A549 (cell line): Measurements from ENCODE around the gene TOM1L2. TPM values are rescaled to one million over a fixed set of nuclear protein-coding genes. Genes with fewer than 3 reads are reported as not detected.

Experiments used
- ATAC-seq, 2 experiments: fragments of 200-7000 bp in 1 of 2; fragments of >200 bp in 1 of 2; cut with Nextera tagmentation in 1 of 2; cut with Tn5 transposase in 1 of 2; 3 replicates each; pipeline versions ENCODE4 v1.8.0 to v1.9.1; 2018 to 2020; ENCODE audit warnings: mild to moderate bottlenecking in 1 of 2, moderate library complexity in 1 of 2
- CTCF ChIA-PET: fragments of 300-600 bp; sonication (Branson Sonifier 250); formaldehyde crosslinking; extraction: SDS; loops from one replicate; lab custom pipeline; 2021; ENCODE audit warnings: antibody characterized with exemption, inconsistent platforms; lab: Yijun Ruan, JAX
- POLR2A ChIA-PET: fragments of 350-600 bp; formaldehyde crosslinking; extraction: SDS; loops from one replicate; lab custom pipeline; 2021; ENCODE audit warnings: antibody characterized with exemption, inconsistent platforms; lab: Yijun Ruan, JAX
- DNase-seq, 2 experiments: peaks; one replicate each; pipeline versions ENCODE4 v3.0.0 to v3.0.0-alpha.2; 2011 to 2016; ENCODE audit warnings: low read depth in 1 of 2, low spot score in 1 of 2
- FAIRE-seq: peaks from 2 replicates; lab custom pipeline; 2011; peaks lifted over from hg19 to GRCh38; lab: Jason Lieb, UNC
- H3K27ac ChIP-seq, 2 experiments: fragments of >200 bp; sonication (Bioruptor Twin); formaldehyde crosslinking; 3 replicates each; pipeline ENCODE4 v1.5.1; 2016 to 2017
- H3K4me1 ChIP-seq: fragments of >200 bp; sonication (Bioruptor Twin); formaldehyde crosslinking; 3 replicates; pipeline ENCODE4 v1.6.1; 2016
- H3K4me2 ChIP-seq: fragments of >200 bp; sonication (Bioruptor Twin); formaldehyde crosslinking; 3 replicates; pipeline ENCODE4 v1.6.1; 2016
- H3K4me3 ChIP-seq: fragments of >200 bp; sonication (Bioruptor Twin); formaldehyde crosslinking; 3 replicates; pipeline ENCODE4 v1.5.1; 2016
- H3K9me3 ChIP-seq: fragments of >200 bp; sonication (Bioruptor Twin); formaldehyde crosslinking; 3 replicates; pipeline ENCODE4 v1.6.1; 2016
- CBX2 ChIP-seq: fragments of 200-600 bp; sonication (generic); IDR thresholded peaks from 2 replicates; pipeline ENCODE4 v1.6.1; 2016; ENCODE audit warnings: low read depth, mild to moderate bottlenecking, borderline replicate concordance
- CHD2 ChIP-seq: fragments of 150-350 bp; IDR thresholded peaks from 2 replicates; pipeline ENCODE4 v1.6.1; 2014; ENCODE audit warnings: low read length; ENCODE audit not compliant: partially characterized antibody
- EHMT2 ChIP-seq: fragments of 200-600 bp; sonication (generic); IDR thresholded peaks from 2 replicates; pipeline ENCODE4 v1.6.1; 2016; ENCODE audit warnings: antibody characterized with exemption, low read depth, mild to moderate bottlenecking, moderate library complexity
- EP300 ChIP-seq, 2 experiments: fragments of >200 bp; sonication (Bioruptor Twin); formaldehyde crosslinking; IDR thresholded peaks; 2 replicates in 1 of 2; 3 replicates in 1 of 2; pipeline ENCODE4 v1.6.1; 2016 to 2017
- FOSB ChIP-seq: fragments of 250-450 bp; sonication (Bioruptor Pico); IDR thresholded peaks from 2 replicates; pipeline ENCODE4 v1.5.0; 2020; ENCODE audit warnings: mild to moderate bottlenecking, moderate library complexity
- GATA3 ChIP-seq: IDR thresholded peaks from 2 replicates; pipeline ENCODE4 v1.6.1; 2012; ENCODE audit warnings: borderline replicate concordance
- HDAC2 ChIP-seq: fragments of 200-600 bp; sonication (generic); IDR thresholded peaks from 2 replicates; pipeline ENCODE4 v1.6.1; 2016
- HEYL ChIP-seq: fragments of 250-450 bp; sonication (Bioruptor Pico); IDR thresholded peaks from 2 replicates; pipeline ENCODE4 v1.8.0; 2021; ENCODE audit warnings: mild to moderate bottlenecking, moderate library complexity
- HOXB5 ChIP-seq: fragments of 250-450 bp; sonication (Bioruptor Pico); IDR thresholded peaks from 2 replicates; pipeline ENCODE4 v1.5.0; 2020; ENCODE audit warnings: mild to moderate bottlenecking, moderate library complexity
- KDM1A ChIP-seq: fragments of 200-600 bp; sonication (generic); IDR thresholded peaks from 2 replicates; pipeline ENCODE4 v1.6.1; 2016; ENCODE audit warnings: low read depth, mild to moderate bottlenecking
- MAFK ChIP-seq: fragments of 450-650 bp; IDR thresholded peaks from 2 replicates; pipeline ENCODE4 v1.6.1; 2014; ENCODE audit not compliant: partially characterized antibody
- NFE2L2 ChIP-seq: fragments of 150-350 bp; conservative IDR thresholded peaks from 2 replicates; pipeline ENCODE4 v1.6.1; 2014; ENCODE audit warnings: low read length
- NR3C1 ChIP-seq: fragments of >200 bp; sonication (Bioruptor Twin); formaldehyde crosslinking; IDR thresholded peaks from 3 replicates; pipeline ENCODE4 v1.6.1; 2017
- PHF8 ChIP-seq: fragments of 200-600 bp; sonication (generic); IDR thresholded peaks from 2 replicates; pipeline ENCODE4 v1.6.1; 2016; ENCODE audit warnings: low read depth, mild to moderate bottlenecking, antibody characterized with exemption, moderate library complexity, borderline replicate concordance
- RCOR1 ChIP-seq: fragments of 150-350 bp; IDR thresholded peaks from 2 replicates; pipeline ENCODE4 v1.6.1; 2014; ENCODE audit warnings: antibody characterized with exemption, low read length, low read depth
- SMC3 ChIP-seq: fragments of >200 bp; sonication (Bioruptor Twin); formaldehyde crosslinking; IDR thresholded peaks from 3 replicates; pipeline ENCODE4 v1.6.1; 2018; ENCODE audit warnings: inconsistent platforms
- TFCP2L1 ChIP-seq: fragments of 250-450 bp; sonication (Bioruptor Pico); IDR thresholded peaks from 2 replicates; pipeline ENCODE4 v1.5.0; 2021; ENCODE audit warnings: mild to moderate bottlenecking
- ZFP36 ChIP-seq: fragments of 450-650 bp; IDR thresholded peaks from 2 replicates; pipeline ENCODE4 v1.6.1; 2014; ENCODE audit warnings: borderline replicate concordance; ENCODE audit not compliant: partially characterized antibody
- ZNF302 ChIP-seq: fragments of 250-450 bp; sonication (Bioruptor Pico); IDR thresholded peaks from 2 replicates; pipeline ENCODE4 v1.9.0; 2021; ENCODE audit warnings: inconsistent platforms, mild to moderate bottlenecking, moderate library complexity
- WGBS: methylation state at CpG from one replicate; pipeline ENCODE4 v1.1.6; 2017; ENCODE audit errors: missing lambda C conversion rate; 5-methylcytosine and 5-hydroxymethylcytosine counted together
- polyA plus RNA-seq, 4 experiments: library from polyadenylated mRNA; depleted of rRNA in 3 of 4; stranded (reverse); fragments of >200 nt; fragmentation: RNase III in 1 of 4; extraction: RNeasy Plus Mini Kit Qiagen cat#74134 plus additional on column Dnase treatment in 1 of 4; gene quantifications; 2 replicates in 3 of 4; 3 replicates in 1 of 4; pipeline ENCODE4 v1.2.3, GENCODE V29; 2011 to 2017
- TF ChIP-seq, protein P1 (sequence below): fragments of 250-450 bp; sonication (Bioruptor Pico); IDR thresholded peaks from 2 replicates; pipeline ENCODE4 v1.5.0; 2021; ENCODE audit warnings: mild to moderate bottlenecking, moderate library complexity, borderline replicate concordance
- TF ChIP-seq, protein P2 (sequence below): IDR thresholded peaks from 2 replicates; pipeline ENCODE4 v1.6.1; 2012
- TF ChIP-seq, protein P3 (sequence below): fragments of 150-350 bp; IDR thresholded peaks from 2 replicates; pipeline ENCODE4 v1.6.1; 2014; ENCODE audit warnings: low read depth, mild to moderate bottlenecking, low read length
- TF ChIP-seq, protein P4 (sequence below): fragments of 250-450 bp; sonication (Bioruptor Pico); IDR thresholded peaks from 2 replicates; pipeline ENCODE4 v1.5.0; 2020; ENCODE audit warnings: low read depth, mild to moderate bottlenecking, moderate library complexity

TOM1L2 gene
- polyA plus RNA-seq, 2 of the 4 experiments (the other 2 are of a cell fraction): 19.2 to 24.7 TPM

DNA sequence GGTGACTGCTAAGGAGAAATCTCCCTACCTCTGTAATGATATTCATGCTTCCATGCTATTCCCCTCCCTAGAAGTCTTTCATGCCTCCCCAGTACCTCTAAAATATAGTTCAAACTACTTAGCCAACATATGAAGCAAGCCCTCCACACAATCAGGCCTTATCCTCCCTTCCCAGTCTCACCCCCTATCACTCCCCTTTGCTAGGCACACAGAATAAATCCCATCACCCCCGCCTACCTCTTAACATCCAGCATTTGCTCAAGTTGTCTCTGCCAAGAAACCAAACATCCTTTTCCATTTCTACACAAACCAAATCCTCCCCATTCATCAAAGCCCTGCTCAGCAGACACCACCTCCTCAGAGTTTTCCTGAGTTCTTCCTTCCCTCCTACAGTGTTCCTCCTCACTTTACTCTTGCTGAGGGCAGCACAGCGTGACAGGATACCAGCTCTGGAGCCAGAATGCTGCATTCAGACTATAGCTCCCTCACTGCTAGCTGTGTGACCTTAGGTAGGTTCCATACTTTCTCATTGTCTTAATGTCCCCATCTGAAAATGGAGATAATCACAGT lies 7.0 kb downstream of the TOM1L2 start (continued):
- TF ChIP-seq, protein P1, sequence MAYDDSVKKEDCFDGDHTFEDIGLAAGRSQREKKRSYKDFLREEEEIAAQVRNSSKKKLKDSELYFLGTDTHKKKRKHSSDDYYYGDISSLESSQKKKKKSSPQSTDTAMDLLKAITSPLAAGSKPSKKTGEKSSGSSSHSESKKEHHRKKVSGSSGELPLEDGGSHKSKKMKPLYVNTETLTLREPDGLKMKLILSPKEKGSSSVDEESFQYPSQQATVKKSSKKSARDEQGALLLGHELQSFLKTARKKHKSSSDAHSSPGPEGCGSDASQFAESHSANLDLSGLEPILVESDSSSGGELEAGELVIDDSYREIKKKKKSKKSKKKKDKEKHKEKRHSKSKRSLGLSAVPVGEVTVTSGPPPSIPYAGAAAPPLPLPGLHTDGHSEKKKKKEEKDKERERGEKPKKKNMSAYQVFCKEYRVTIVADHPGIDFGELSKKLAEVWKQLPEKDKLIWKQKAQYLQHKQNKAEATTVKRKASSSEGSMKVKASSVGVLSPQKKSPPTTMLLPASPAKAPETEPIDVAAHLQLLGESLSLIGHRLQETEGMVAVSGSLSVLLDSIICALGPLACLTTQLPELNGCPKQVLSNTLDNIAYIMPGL (CRISPR knock-in tag): no peak
- no peak for TF ChIP-seq GATA3
- TF ChIP-seq MAFK: no peak
- TF ChIP-seq NFE2L2: no peak

DNA sequence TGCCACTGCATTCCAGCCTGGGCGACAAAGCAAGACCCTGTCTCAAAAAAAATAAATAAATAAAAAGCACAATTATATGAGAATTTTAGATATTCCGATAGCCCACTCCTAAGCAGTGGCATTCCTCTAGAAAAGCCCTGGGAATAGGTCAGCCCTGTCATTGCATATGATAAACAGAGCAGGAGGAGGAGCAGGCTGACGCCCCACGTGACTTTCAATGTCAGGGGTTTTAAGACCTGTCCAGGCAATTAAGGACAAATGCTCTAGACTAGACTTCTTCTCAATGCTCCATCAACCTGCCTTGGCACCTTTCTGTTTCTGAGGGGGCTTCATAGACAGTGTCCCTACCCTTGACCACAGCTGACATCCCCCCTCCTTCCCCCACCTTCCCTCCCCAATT lies 7.5 kb downstream of the TOM1L2 start:
- no peak for ATAC-seq
- 90% methylated on average over 4 of the region's 4 CpGs for WGBS

DNA sequence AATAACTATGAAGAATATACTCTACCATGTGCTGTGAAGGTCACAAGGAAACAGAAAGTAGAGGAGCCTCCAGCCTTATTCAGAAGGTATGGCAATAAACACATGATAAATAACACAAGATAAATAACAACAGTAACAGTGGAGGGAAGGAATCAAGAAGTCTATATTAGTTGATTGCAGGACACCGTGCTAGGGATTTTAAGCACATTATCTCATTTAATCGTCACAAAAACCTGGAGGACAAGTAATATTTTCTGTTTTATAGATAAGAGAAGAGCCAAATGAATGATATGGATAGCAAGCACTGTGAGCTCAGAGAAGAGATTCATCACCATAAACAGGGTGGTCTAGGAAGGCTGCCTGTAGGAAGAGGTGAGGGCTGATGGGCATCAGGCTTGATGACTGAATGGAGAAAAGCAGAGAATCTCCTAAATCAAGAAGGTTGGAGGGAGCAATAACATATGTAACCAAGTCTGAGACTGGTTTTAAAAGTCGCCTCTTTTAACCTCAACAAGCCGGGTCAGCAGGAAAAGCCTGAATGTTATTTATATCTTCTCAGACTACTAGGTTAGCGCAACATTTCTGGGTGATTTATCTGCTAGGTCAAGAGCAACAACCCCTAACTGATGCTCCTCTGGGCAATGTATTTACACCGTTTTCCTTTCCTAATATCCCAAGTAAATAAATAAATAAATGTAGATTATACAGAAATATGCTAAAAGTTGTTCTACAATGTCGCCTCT lies 8.3 kb downstream of the TOM1L2 start:
- DNase-seq (no peak), ATAC-seq (no peak), FAIRE-seq (no peak)
- H3K9me3 ChIP-seq: no peaks in the 10 kb centered on the region
- ChIA-PET CTCF (no interaction called here), POLR2A (no interaction called here)
- peaks cover 21% of the 10 kb centered on the region for H3K4me1 ChIP-seq
- WGBS: 82% methylated on average over 7 of the region's 7 CpGs
- no peak overlapping the region for H3K4me3 ChIP-seq
- H3K27ac ChIP-seq: no peak overlapping the region
- TF ChIP-seq ZFP36 (peak; percentile 46), HOXB5 (no peak)
- no peak overlapping the region for H3K4me2 ChIP-seq

More for the DNA sequence above, 7.5 kb downstream of the TOM1L2 start:
- Histone ChIP-seq H3K4me3 (no peak overlapping the region), H3K27ac (no peak overlapping the region), H3K4me1 (peaks cover 18% of the 10 kb centered on the region), H3K4me2 (no peak overlapping the region), H3K9me3 (no peaks in the 10 kb centered on the region)
- DNase-seq (no peak), FAIRE-seq (no peak)
- ChIA-PET POLR2A (no interaction called here), CTCF (interaction anchor here (2.5 kb wide), 1 partner anchor 45 kb away, joined by 13 read pairs; no protein-coding TSS in a partner anchor)
- TF ChIP-seq HDAC2 (no peak), EP300 (IDR thresholded peaks at IDR 0.05) (no peak), SMC3 (no peak), RCOR1 (no peak), TFCP2L1 (no peak), HEYL (CRISPR knock-in tag) (no peak), MAFK (no peak), NR3C1 (no peak), KDM1A (no peak), CHD2 (no peak), CBX2 (no peak), EHMT2 (no peak), FOSB (CRISPR knock-in tag) (no peak), ZNF302 (CRISPR knock-in tag) (no peak), PHF8 (no peak)
- TF ChIP-seq, protein P2, sequence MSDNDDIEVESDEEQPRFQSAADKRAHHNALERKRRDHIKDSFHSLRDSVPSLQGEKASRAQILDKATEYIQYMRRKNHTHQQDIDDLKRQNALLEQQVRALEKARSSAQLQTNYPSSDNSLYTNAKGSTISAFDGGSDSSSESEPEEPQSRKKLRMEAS: no peak
- TF ChIP-seq, protein P3, sequence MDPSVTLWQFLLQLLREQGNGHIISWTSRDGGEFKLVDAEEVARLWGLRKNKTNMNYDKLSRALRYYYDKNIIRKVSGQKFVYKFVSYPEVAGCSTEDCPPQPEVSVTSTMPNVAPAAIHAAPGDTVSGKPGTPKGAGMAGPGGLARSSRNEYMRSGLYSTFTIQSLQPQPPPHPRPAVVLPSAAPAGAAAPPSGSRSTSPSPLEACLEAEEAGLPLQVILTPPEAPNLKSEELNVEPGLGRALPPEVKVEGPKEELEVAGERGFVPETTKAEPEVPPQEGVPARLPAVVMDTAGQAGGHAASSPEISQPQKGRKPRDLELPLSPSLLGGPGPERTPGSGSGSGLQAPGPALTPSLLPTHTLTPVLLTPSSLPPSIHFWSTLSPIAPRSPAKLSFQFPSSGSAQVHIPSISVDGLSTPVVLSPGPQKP: no peak
- TF ChIP-seq, protein P4, sequence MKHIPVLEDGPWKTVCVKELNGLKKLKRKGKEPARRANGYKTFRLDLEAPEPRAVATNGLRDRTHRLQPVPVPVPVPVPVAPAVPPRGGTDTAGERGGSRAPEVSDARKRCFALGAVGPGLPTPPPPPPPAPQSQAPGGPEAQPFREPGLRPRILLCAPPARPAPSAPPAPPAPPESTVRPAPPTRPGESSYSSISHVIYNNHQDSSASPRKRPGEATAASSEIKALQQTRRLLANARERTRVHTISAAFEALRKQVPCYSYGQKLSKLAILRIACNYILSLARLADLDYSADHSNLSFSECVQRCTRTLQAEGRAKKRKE (CRISPR knock-in tag): no peak
